ENCODE results near the gene CATSPERE. TPM values are rescaled to one million over a fixed set of nuclear protein-coding genes. Genes with fewer than 3 reads are reported as not detected.

The CATSPERE gene
- total and polyA plus RNA-seq, 9 of the 15 experiments (the other 6 are each of a cell fraction or from before 2014, with no cell fraction given), result 0.06 to 0.16 (median 0.09) TPM; not detected in 3

DNA sequence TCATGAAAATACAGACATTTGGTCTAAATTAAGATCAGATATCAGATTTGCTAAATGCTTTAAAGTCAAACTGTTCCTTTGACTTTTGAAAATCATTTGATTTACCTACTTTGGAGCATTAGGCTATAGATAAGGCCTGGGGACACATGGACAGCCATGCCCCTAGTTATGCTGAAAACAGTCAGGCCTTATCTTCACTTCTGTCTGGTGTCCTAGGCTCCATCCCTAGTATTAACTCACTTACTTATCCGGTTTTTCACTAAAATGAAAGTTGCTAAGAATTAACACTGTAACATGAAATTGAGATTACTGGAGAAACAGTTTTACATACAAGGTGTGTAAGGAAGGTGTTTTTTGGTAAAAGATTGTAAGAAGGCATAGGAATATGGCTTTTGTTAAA, 4.5 kb upstream of the CATSPERE start (continued):
- TF ChIP-seq ZNF316 (IDR thresholded peaks at IDR 0.05) (0 out of 2 replicates have a peak, but pooled peaks have one; percentile 15), BRD4 (IDR thresholded peaks at IDR 0.05) (no peak), ZNF354B (CRISPR knock-in tag; IDR thresholded peaks at IDR 0.05) (no peak)
- TF ChIP-seq, protein P1, sequence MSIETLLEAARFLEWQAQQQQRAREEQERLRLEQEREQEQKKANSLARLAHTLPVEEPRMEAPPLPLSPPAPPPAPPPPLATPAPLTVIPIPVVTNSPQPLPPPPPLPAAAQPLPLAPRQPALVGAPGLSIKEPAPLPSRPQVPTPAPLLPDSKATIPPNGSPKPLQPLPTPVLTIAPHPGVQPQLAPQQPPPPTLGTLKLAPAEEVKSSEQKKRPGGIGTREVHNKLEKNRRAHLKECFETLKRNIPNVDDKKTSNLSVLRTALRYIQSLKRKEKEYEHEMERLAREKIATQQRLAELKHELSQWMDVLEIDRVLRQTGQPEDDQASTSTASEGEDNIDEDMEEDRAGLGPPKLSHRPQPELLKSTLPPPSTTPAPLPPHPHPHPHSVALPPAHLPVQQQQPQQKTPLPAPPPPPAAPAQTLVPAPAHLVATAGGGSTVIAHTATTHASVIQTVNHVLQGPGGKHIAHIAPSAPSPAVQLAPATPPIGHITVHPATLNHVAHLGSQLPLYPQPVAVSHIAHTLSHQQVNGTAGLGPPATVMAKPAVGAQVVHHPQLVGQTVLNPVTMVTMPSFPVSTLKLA (conservative IDR thresholded peaks at IDR 0.05), result peak in 1 of 2 experiments; percentile 42; a peak in 1 of 4 replicates
- TF ChIP-seq, protein P2, sequence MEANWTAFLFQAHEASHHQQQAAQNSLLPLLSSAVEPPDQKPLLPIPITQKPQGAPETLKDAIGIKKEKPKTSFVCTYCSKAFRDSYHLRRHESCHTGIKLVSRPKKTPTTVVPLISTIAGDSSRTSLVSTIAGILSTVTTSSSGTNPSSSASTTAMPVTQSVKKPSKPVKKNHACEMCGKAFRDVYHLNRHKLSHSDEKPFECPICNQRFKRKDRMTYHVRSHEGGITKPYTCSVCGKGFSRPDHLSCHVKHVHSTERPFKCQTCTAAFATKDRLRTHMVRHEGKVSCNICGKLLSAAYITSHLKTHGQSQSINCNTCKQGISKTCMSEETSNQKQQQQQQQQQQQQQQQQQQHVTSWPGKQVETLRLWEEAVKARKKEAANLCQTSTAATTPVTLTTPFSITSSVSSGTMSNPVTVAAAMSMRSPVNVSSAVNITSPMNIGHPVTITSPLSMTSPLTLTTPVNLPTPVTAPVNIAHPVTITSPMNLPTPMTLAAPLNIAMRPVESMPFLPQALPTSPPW (CRISPR knock-in tag; IDR thresholded peaks at IDR 0.05), result no peak

GRCh38 chr1:244458781-244459180, 2.3 kb upstream of the CATSPERE start:
- ChIA-PET POLR2A (interaction anchor here (0.6 kb wide), 1 partner anchor 44 kb away, joined by 3 read pairs; no protein-coding TSS in a partner anchor), CTCF (ENCODE audit: low intra/inter-chr PET ratio) (no interaction called here)
- H3K79me2 ChIP-seq (ENCODE audit: control insufficient read depth, insufficient read depth, low read length), result no peaks in the 10 kb centered on the region
- no peaks in the 10 kb centered on the region for H3K9me3 ChIP-seq (replicated peaks; ENCODE audit: control insufficient read depth, insufficient read depth, low read depth, low read length)
- no peak overlapping the region for H3K9ac ChIP-seq (ENCODE audit: insufficient read depth in 1 of 2, low read depth in 2 of 2, low read length in 2 of 2)
- H3K4me3 ChIP-seq, result no peak overlapping the region
- no peaks in the 10 kb centered on the region for H4K20me1 ChIP-seq (replicated peaks; ENCODE audit: control insufficient read depth, insufficient read depth, low read length)
- no TSS peak for BruUV-seq (replicated peaks)
- H3K27me3 ChIP-seq (ENCODE audit: control insufficient read depth in 2 of 2, insufficient read depth in 2 of 2, low read length in 2 of 2), result no peaks in the 10 kb centered on the region
- no peak overlapping the region for H3K27ac ChIP-seq (ENCODE audit: extremely low read depth, low read depth, low read length)
- 57% methylated on average over 4 of the region's 4 CpGs for whole genome bisulfite sequencing (ENCODE audit: insufficient coverage, low coverage, missing lambda C conversion rate)
- H3K36me3 ChIP-seq (ENCODE audit: control insufficient read depth, insufficient read depth, low read length), result no peaks in the 10 kb centered on the region; the same call in 2 of the 3 replicates
- no peak for ATAC-seq
- DNase-seq (ENCODE audit: extremely low read depth in 1 of 4, low spot score in 3 of 4), result no peak
- FAIRE-seq, result no peak
- intact Hi-C loops (cut with micrococcal nuclease) (no loop called here), in situ Hi-C loops (cut with MboI) (no loop called here)
- H3K4me2 ChIP-seq (ENCODE audit: insufficient read depth, low read length), result no peak overlapping the region
- H3K9me1 ChIP-seq (ENCODE audit: control insufficient read depth, insufficient read depth, low read length), result no peaks in the 10 kb centered on the region
- TF ChIP-seq ZNF143 (CRISPR knock-in tag; IDR thresholded peaks at IDR 0.05) (no peak), RBM39 (optimal IDR thresholded peaks at IDR 0.05; ENCODE audit: low read depth, low read length) (no peak), MXI1 (IDR thresholded peaks at IDR 0.05; ENCODE audit: low read depth, low read length) (no peak), PRMT5 (CRISPR knock-in tag; IDR thresholded peaks at IDR 0.05) (no peak), TAF9B (IDR thresholded peaks at IDR 0.05; ENCODE audit: partially characterized antibody) (no peak), ZNF280A (IDR thresholded peaks at IDR 0.05; ENCODE audit: low read depth, partially characterized antibody) (no peak), PHF20 (IDR thresholded peaks at IDR 0.05; ENCODE audit: partially characterized antibody) (no peak), CBX3 (IDR thresholded peaks at IDR 0.05; ENCODE audit: borderline replicate concordance in 1 of 2, low read length in 2 of 2) (no peak), CEBPB (tag; IDR thresholded peaks at IDR 0.05) (no peak), ZNF124 (CRISPR knock-in tag; IDR thresholded peaks at IDR 0.05) (no peak), JUNB (CRISPR knock-in tag; conservative IDR thresholded peaks at IDR 0.05) (no peak)
- no peaks in the 10 kb centered on the region; a peak in 1 of 5 replicates for H3K4me1 ChIP-seq (replicated peaks in 1 of 2; ENCODE audit: control insufficient read depth in 2 of 2, insufficient read depth in 2 of 2, low read length in 2 of 2)
- no peak overlapping the region for H2AFZ ChIP-seq (ENCODE audit: low read depth, low read length)
